ENCODE measurements around the gene PIAS3.
"Not testable (repeated sequence)": the region's sequence is repeated elsewhere in the genome, so short reads cannot be mapped to it uniquely, and the experiment has no call there.

Gene PIAS3

GRCh38 chr1:145823565-145824498, 35.0 kb downstream of the PIAS3 start, which contains the start of the genes POLR3C and RNF115:
Gene POLR3C (plus strand): TSS chr1:145824200. CDS start chr1:145825777, 1,577 bp downstream.
Gene RNF115 (minus strand): TSS chr1:145824095. CDS start chr1:145823873, 222 bp downstream.
- peak; percentile 95 for DNase-seq (ENCODE audit: low spot score)

- DNase-seq (ENCODE audit: low spot score) = not testable (repeated sequence)
Measured at GRCh38 chr1:145822779-145823331, 36.0 kb downstream of the PIAS3 start.

DNA sequence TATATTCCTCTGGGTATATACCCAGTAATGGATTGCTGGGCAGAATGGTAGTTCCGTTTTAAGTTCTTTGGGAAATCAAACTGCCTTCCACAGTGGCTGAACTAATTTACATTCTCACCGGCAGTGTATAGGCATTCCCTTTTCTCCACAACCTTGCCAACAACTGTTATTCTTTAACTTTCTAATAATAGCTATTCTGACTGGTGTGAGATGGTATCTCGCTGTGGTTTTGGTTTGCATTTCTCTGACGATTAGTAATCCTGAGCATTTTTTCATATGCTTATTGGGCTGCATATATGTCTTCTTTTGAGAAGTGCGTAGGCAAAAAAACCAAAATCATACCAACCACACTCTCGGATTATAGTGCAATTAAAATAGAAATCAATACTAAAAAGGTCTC, 40.8 kb downstream of the PIAS3 start:
- not testable (repeated sequence) for DNase-seq (ENCODE audit: low spot score)

GRCh38 chr1:145812977-145813810, 45.7 kb downstream of the PIAS3 start:
- DNase-seq (ENCODE audit: low spot score) = not testable (repeated sequence)

DNA sequence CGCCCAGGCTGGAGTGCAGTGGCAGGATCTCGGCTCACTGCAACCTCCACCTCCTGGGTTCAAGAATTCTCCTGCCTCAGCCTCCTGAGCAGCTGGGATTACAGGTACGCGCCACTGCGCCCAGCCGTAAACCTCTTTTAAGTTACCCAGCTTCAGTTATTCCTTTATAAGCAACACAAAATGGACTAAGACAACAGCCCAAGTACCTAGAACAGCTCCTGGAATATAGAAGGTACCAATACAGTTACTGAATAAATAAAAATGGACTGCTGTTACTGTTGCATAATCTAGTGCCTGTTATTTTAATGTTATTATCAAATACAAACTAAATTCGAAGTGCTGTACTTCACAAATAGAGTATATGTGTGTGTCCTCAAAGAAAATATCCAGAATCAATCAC, 52.0 kb downstream of the PIAS3 start:
- DNase-seq (ENCODE audit: low spot score) = no peak

- DNase-seq (ENCODE audit: low spot score) = no peak
Measured at GRCh38 chr1:145806408-145806807, 52.5 kb downstream of the PIAS3 start.

DNA sequence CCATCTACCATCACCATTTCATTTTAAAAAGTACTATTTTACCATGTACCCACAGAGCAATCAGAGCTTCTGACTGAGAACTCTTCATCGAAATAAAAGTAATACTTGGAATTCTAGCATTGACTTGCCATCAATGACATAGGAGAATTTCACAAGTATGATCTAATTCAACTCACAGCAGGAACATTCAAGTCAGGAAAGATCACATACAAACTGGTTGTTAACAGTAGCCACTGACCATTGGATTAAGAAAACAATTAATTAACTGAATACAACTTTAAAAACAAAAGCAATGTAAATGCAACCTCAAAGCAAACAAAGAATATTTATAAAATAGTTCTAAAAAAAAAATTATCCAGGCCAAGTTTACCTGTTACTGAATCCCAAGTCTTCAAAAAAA, 53.8 kb downstream of the PIAS3 start:
- DNase-seq (ENCODE audit: low spot score) = no peak

GRCh38 chr1:145804235-145805045, 54.4 kb downstream of the PIAS3 start:
- no peak for DNase-seq (ENCODE audit: low spot score)

DNA sequence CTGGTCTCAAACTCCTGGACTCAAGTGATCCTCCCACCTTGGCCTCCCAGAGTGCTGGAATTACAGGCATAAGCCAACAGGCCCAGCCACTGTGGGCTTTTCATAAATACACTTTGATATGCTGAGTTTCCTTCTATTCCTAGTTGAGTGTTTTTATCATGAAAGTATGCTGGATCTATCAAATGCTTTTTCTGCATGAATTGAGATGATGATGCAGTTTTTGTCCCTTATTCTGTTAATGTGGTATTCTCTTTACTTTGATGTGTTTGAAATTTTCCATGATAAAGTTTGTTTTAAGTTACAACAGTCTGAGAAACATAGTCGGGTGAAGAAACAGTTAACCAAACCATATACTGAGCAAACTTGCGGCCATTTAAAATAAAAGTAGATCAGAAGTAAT, 59.1 kb downstream of the PIAS3 start:
- DNase-seq (ENCODE audit: low spot score) = no peak

Data from D341Med (cell line).